A375 (cell line): ENCODE data around the gene OLFML3. TPM values are rescaled to one million over a fixed set of nuclear protein-coding genes. Genes with fewer than 3 reads are reported as not detected.

Source experiments
- total RNA-seq: library from RNA; depleted of rRNA; stranded (reverse); fragments of >200 nt; shearing (Covaris generic); gene quantifications from 2 replicates; pipeline ENCODE4 v1.2.3, GENCODE V29; 2014; rRNA removed

Gene OLFML3
- total RNA-seq, result 0.53 and 0.90 TPM in 2 replicates

GRCh38 chr1:113978863-113979702, at the start of gene OLFML3:
Gene OLFML3, plus strand, starts transcription at chr1:113979474. Its CDS starts 43 bp downstream, at chr1:113979517.

Other genes starting within 250 kb of the OLFML3 start
- 19.4 and 27.6 TPM in 2 replicates for gene PHTF1, start 220.0 kb upstream of the OLFML3 start, total RNA-seq
- gene RSBN1, start 167.0 kb upstream of the OLFML3 start, total RNA-seq, result 7.3 and 8.4 TPM in 2 replicates
- gene PTPN22, start 107.8 kb upstream of the OLFML3 start, total RNA-seq, result 1.7 and 2.0 TPM in 2 replicates
- gene BCL2L15, start 91.9 kb upstream of the OLFML3 start, total RNA-seq, result 0.79 and 0.80 TPM in 2 replicates
- 23.1 and 24.9 TPM in 2 replicates for gene AP4B1, start 74.7 kb upstream of the OLFML3 start, total RNA-seq
- 6.3 and 9.5 TPM in 2 replicates for gene DCLRE1B, start 74.1 kb upstream of the OLFML3 start, total RNA-seq
- gene HIPK1, start 50.1 kb upstream of the OLFML3 start, total RNA-seq, result 12.5 and 13.7 TPM in 2 replicates
- gene SYT6, start 174.4 kb downstream of the OLFML3 start, total RNA-seq, result not detected in 2 replicates